Bronchial epithelial cell (primary cell): ENCODE results near the gene MAMSTR. TPM values are rescaled to one million over a fixed set of nuclear protein-coding genes. Genes with fewer than 3 reads are reported as not detected.

Source experiments
- DNase-seq: peaks from one replicate; pipeline ENCODE4 v3.0.0-alpha.2; 2010; ENCODE audit warnings: low read depth
- FAIRE-seq: peaks from 2 replicates; lab custom pipeline; 2011; peaks lifted over from hg19 to GRCh38; lab: Jason Lieb, UNC
- H3K27me3 ChIP-seq: 2 replicates; pipeline ENCODE4 v1.5.1; 2011; ENCODE audit warnings: low read length; ENCODE audit not compliant: control insufficient read depth, insufficient read depth
- H3K36me3 ChIP-seq: 2 replicates; pipeline ENCODE4 v1.5.1; 2011; ENCODE audit warnings: low read length; ENCODE audit not compliant: control insufficient read depth, insufficient read depth
- H3K4me3 ChIP-seq: 2 replicates; pipeline ENCODE4 v1.5.1; 2011; ENCODE audit warnings: mild to moderate bottlenecking, low read depth, low read length, control low read depth
- total RNA-seq: library from RNA; depleted of rRNA; stranded (reverse); fragments of >200 nt; gene quantifications from 2 replicates; pipeline ENCODE4 v1.2.1, GENCODE V29; 2014
- TF ChIP-seq, protein P1 (sequence below): IDR thresholded peaks from 2 replicates; pipeline ENCODE4 v1.5.1; 2011; ENCODE audit warnings: mild to moderate bottlenecking, moderate library complexity, low read length, control low read depth, inconsistent platforms; ENCODE audit not compliant: insufficient read depth, severe bottlenecking

MAMSTR gene
- total RNA-seq, 1 donor from 2014 or later, result 0.26 TPM

DNA sequence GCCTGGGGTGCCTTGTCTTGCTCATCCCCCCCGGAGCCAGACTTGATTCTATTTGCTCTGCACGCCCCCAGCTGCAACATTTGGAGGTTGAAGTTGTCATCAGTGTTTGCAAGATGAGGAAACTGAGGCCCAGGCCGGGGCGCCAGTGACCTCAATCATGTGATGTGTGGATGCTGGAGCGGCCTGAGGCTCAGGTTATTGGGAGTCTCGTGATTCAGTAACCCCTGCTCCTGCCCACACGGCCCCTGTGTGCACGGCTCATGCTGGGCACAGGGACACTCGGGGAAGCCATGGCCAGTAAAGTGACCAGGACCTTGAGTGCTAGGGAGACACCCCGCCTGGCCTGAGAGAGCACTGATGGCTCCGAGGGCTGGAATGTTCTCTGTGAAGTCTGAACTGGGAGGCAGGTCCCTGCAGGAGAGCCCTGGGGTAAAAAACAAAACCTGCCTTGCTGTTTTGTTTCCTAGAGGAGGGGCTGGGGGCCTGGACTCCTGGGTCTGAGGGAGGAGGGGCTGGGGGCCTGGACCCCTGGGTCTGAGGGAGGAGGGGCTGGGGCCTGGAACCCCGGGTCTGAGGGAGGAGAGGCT is 37.7 kb upstream of the MAMSTR start:
- Histone ChIP-seq H3K36me3 (no peaks in the 10 kb centered on the region), H3K27me3 (peaks cover under 1% of the 10 kb centered on the region), H3K4me3 (no peak overlapping the region)
- no peak for FAIRE-seq
- TF ChIP-seq, protein P1, sequence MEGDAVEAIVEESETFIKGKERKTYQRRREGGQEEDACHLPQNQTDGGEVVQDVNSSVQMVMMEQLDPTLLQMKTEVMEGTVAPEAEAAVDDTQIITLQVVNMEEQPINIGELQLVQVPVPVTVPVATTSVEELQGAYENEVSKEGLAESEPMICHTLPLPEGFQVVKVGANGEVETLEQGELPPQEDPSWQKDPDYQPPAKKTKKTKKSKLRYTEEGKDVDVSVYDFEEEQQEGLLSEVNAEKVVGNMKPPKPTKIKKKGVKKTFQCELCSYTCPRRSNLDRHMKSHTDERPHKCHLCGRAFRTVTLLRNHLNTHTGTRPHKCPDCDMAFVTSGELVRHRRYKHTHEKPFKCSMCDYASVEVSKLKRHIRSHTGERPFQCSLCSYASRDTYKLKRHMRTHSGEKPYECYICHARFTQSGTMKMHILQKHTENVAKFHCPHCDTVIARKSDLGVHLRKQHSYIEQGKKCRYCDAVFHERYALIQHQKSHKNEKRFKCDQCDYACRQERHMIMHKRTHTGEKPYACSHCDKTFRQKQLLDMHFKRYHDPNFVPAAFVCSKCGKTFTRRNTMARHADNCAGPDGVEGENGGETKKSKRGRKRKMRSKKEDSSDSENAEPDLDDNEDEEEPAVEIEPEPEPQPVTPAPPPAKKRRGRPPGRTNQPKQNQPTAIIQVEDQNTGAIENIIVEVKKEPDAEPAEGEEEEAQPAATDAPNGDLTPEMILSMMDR, result no peak
- no peak for DNase-seq

DNA sequence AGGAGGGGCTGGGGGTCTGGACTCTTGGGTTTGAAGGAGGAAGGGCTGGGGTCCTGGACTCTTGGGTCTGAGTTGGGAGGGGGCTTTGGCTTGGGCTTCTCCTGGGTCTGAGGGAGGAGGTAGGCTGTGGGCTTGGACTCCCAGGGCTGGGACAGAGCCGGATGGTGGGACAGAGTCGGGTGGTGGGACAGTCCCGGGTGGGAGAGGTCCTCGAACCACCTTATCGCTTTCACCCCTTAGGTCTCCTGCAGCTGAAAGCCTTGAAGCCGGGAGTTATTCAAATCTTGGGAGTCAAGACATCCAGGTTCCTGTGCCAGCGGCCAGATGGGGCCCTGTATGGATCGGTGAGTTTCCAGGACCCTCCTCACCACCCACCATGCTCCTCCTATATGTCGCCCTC is 37.2 kb upstream of the MAMSTR start:
- Histone ChIP-seq H3K27me3 (no peaks in the 10 kb centered on the region), H3K4me3 (no peak overlapping the region), H3K36me3 (no peaks in the 10 kb centered on the region)
- no peak for DNase-seq
- TF ChIP-seq, protein P1, result no peak
- FAIRE-seq, result no peak

DNA sequence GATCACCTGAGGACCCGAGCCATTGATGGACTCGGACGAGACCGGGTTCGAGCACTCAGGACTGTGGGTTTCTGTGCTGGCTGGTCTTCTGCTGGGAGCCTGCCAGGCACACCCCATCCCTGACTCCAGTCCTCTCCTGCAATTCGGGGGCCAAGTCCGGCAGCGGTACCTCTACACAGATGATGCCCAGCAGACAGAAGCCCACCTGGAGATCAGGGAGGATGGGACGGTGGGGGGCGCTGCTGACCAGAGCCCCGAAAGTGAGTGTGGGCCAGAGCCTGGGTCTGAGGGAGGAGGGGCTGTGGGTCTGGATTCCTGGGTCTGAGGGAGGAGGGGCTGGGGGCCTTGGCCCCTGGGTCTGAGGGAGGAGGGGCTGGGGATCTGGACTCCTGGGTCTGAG is 36.7 kb upstream of the MAMSTR start:
- no peak overlapping the region for H3K4me3 ChIP-seq
- no peak for DNase-seq
- no peak for FAIRE-seq
- H3K27me3 ChIP-seq, result no peaks in the 10 kb centered on the region
- H3K36me3 ChIP-seq, result no peaks in the 10 kb centered on the region
- TF ChIP-seq, protein P1, result no peak

DNA sequence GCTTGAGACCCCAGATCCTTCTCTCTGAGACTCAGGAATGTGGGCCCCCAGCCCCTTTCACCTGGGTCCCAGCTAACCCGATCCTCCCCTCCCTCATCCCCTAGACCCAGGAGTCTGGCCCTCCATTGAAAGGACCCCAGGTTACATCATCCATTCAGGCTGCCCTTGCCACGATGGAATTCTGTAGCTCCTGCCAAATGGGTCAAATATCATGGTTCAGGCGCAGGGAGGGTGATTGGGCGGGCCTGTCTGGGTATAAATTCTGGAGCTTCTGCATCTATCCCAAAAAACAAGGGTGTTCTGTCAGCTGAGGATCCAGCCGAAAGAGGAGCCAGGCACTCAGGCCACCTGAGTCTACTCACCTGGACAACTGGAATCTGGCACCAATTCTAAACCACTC is 36.3 kb upstream of the MAMSTR start:
- no peak overlapping the region for H3K4me3 ChIP-seq
- H3K36me3 ChIP-seq, result peaks cover 2% of the 10 kb centered on the region
- H3K27me3 ChIP-seq, result no peaks in the 10 kb centered on the region
- DNase-seq, result no peak
- no peak for FAIRE-seq
- TF ChIP-seq, protein P1, result no peak

DNA sequence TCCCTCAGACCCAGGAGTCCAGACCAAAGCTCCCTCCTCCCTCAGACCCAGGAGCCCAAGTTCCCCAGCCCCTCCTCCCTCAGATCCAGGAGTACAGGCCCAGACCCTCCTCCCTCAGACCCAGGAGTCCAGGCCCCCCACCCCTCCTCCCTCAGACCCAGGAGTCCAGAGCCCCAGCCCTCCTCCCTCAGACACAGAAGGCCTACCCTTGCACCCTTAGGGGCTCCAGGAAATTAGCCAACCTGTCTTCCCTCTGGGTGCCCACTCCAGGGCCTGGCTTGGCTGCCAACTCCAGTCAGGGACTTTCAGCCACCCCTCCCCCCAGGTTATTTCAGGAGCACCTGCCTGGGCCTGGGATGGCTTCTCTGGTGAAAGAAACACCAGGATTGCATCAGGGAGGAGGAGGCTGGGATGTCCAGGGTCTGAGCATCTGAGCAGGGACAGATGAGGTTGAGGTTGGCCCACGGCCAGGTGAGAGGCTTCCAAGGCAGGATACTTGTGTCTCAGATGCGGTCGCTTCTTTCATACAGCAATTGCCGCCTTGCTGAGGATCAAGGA is 35.6 kb upstream of the MAMSTR start, which contains the start of gene FGF21:
FGF21 (plus strand) TSS at position 441 of the 558 bp plus-strand sequence. CDS start 713 bp downstream, outside the sequence.
- FAIRE-seq (peak; percentile 43), DNase-seq (no peak)
- H3K4me3 ChIP-seq, result no peak within 1 kb of the TSS
- H3K27me3 ChIP-seq, result no peaks in the 10 kb centered on the region
- H3K36me3 ChIP-seq, result peaks cover 6% of the 10 kb centered on the region
- TF ChIP-seq, protein P1, result no peak
